Retina (tissue), 1 donor: ENCODE results near the gene CELF4.

Experiments used
- DNase-seq: peaks from one replicate; pipeline ENCODE4 v3.0.0-alpha.2; 2016

CELF4 gene

GRCh38 chr18:37545461-37546271 lies 19.9 kb downstream of the CELF4 start:
- DNase-seq: no peak

GRCh38 chr18:37544713-37545112 lies 20.9 kb downstream of the CELF4 start:
- DNase-seq: no peak

GRCh38 chr18:37544217-37544616 lies 21.4 kb downstream of the CELF4 start:
- no peak for DNase-seq

GRCh38 chr18:37543321-37543720 lies 22.3 kb downstream of the CELF4 start:
- no peak for DNase-seq

- DNase-seq: no peak
Observed at GRCh38 chr18:37541517-37541916, 24.1 kb downstream of the CELF4 start.

- no peak for DNase-seq
Observed at GRCh38 chr18:37540424-37541138, 25.0 kb downstream of the CELF4 start.

GRCh38 chr18:37539236-37539635 lies 26.4 kb downstream of the CELF4 start:
- DNase-seq: no peak

GRCh38 chr18:37538526-37539205 lies 26.9 kb downstream of the CELF4 start:
- no peak for DNase-seq

GRCh38 chr18:37537868-37538525 lies 27.6 kb downstream of the CELF4 start:
- peak; percentile 93 for DNase-seq

GRCh38 chr18:37536656-37537055 lies 28.9 kb downstream of the CELF4 start:
- no peak for DNase-seq

GRCh38 chr18:37535968-37536367 lies 29.6 kb downstream of the CELF4 start:
- DNase-seq: no peak

- DNase-seq: no peak
Observed at GRCh38 chr18:37534627-37535026, 31.0 kb downstream of the CELF4 start.

GRCh38 chr18:37533647-37534584 lies 31.7 kb downstream of the CELF4 start:
- no peak for DNase-seq

- no peak for DNase-seq
Observed at GRCh38 chr18:37532917-37533316, 32.7 kb downstream of the CELF4 start.

- DNase-seq: no peak
Observed at GRCh38 chr18:37529863-37530262, 35.7 kb downstream of the CELF4 start.

GRCh38 chr18:37529296-37529695 lies 36.3 kb downstream of the CELF4 start:
- no peak for DNase-seq

- DNase-seq: no peak
Observed at GRCh38 chr18:37527395-37527794, 38.2 kb downstream of the CELF4 start.

GRCh38 chr18:37525262-37525585 lies 40.4 kb downstream of the CELF4 start:
- peak; percentile 61 for DNase-seq

GRCh38 chr18:37524498-37525261 lies 40.9 kb downstream of the CELF4 start:
- peak; percentile 72 for DNase-seq

- DNase-seq: no peak
Observed at GRCh38 chr18:37524139-37524497, 41.5 kb downstream of the CELF4 start.
